ENCODE measurements around the gene RIPOR3.
"Not testable (repeated sequence)": the region's sequence is repeated elsewhere in the genome, so short reads cannot be mapped to it uniquely, and the experiment has no call there.

RIPOR3 gene

DNA sequence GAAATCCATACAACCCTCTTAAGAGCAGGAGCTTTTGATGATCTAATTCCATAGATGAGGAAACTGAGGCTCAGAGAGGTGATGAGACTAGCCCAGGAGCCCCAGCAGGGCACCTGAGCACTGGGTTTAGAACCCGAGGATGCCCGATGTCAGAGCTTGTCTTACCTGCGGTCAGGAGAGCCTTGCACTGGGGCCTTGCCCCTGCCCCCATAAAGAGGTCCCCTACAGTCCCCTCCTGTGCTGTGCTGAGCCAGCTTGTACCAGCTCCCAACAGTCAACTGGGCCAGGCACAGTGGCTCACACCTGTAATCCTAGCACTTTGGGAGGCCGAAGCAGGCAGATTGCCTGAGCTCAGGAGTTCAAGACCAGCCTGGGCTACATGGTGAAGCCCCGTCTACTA lies 58.6 kb downstream of the RIPOR3 start:
- DNase-seq (ENCODE audit: low read depth), result no peak

GRCh38 chr20:50632236-50632635 lies 59.1 kb downstream of the RIPOR3 start:
- no peak for DNase-seq (ENCODE audit: low read depth)

DNA sequence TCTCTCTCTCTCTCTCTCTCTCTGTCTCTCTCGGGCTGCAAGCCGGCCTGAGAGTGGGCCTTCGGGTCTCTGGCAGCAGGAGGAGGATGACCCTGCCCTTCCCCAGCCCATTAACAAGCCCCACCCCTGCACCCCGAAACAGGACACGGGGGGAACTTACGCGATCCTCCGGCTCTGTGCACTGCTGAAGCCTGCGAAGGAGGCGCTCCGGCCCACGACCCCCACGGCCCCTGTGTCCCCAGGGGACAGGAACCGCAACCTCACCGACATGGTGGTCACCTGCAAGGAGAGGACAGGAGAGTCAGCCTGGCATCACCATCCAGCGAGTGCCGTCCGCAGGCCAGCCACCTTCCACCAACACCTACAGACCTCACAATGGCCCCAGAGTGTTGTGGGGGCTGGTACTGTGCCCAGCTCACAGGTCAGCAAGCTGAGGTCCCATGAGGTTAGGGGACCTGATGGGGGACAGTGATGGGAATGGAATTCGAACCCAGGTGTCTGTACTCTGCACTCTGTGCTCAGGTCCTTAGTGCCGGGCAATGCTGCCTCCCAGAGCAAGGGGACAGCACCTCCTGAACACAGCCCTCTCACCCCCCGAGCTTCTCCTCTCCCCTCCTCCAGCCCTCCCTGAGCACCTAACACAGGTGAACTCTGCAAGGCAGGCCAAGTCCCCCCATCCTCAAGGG lies 60.6 kb downstream of the RIPOR3 start:
- no peak for DNase-seq (ENCODE audit: low read depth)

- DNase-seq (ENCODE audit: low read depth), result no peak
These were observed 61.7 kb downstream of the RIPOR3 start for GRCh38 chr20:50629670-50630045.

DNA sequence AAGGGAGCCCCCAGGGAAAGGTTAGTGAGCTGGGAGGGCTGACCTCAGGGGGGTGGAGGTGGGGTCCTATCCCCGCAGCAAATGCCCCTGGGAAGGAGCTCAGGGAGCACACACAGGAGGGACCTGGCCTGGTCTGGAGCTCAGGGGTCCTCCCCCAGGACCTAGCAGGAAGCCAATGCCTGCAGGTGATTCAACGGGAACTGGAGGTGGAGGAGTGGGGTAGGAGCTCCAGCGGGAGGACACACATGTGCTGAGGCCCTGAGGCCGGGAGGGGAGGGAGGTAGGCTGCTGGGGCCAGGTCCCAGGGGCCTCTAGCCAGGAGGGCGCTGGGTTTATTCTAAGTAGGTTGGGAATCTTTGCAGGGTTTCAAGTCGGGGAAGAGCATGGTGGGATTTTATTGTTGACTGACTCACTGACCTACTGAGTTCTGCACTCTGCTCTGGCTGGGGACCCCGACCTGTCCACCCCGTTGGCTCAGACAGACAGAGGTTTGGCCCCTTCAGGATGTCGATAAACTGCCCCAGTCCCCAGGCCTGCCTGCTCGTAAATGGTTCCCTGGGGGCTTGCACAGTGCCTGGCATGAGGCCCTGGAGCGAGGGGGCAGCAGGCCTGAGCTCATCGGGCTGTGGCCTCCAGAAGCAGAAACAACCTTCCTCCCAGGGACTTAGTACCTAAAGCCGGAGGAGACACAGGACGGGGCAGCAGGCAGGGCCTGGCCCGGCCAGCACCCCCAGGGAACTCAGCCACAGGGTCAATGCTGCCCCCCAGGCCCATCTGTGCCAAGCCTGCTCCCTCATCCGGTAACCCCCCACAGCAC lies 62.3 kb downstream of the RIPOR3 start:
- DNase-seq (ENCODE audit: low read depth), result no peak

DNA sequence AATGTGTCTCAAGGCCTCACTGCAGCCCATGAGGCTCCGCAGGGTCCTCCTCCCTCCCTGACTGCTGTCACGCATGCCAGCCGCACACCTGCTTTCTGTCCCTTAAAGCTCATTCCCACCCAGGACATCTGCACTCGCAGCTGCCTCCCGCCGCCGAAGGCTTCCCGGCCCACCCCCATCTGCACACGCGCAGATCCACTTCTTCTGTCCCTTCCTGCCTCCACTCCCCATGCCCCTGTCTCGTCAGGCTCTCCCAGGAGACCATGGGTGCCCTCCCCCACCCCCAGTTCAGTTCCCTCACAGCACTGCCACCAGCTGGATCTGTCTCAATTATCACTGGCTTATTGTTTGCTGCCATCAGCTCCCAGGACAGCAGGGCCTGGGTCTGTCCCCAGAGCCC lies 63.0 kb downstream of the RIPOR3 start:
- no peak for DNase-seq (ENCODE audit: low read depth)

DNA sequence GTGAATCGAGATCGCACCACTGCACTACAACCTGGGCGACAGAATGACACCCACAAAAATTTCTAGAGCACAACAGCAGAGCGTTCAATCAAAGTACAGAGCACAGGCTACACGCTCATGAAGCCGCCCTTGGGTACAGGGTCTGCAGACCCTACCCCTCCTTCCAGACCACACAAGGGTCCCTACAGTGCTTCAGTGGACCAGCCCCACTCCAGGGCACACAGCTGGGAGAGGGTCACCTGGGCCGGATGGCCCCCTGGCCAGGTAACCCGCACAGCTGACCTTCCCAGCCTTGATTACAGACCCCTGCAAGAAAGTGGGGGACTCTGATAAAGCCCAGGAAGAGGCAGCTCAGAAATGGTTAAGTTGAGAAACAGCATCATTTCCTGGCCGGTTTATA lies 63.6 kb downstream of the RIPOR3 start:
- DNase-seq (ENCODE audit: low read depth), result no peak

GRCh38 chr20:50625986-50626677 lies 65.2 kb downstream of the RIPOR3 start:
- DNase-seq (ENCODE audit: low read depth), result peak; percentile 5

GRCh38 chr20:50624351-50625016 lies 66.9 kb downstream of the RIPOR3 start:
- DNase-seq (ENCODE audit: low read depth), result no peak

DNA sequence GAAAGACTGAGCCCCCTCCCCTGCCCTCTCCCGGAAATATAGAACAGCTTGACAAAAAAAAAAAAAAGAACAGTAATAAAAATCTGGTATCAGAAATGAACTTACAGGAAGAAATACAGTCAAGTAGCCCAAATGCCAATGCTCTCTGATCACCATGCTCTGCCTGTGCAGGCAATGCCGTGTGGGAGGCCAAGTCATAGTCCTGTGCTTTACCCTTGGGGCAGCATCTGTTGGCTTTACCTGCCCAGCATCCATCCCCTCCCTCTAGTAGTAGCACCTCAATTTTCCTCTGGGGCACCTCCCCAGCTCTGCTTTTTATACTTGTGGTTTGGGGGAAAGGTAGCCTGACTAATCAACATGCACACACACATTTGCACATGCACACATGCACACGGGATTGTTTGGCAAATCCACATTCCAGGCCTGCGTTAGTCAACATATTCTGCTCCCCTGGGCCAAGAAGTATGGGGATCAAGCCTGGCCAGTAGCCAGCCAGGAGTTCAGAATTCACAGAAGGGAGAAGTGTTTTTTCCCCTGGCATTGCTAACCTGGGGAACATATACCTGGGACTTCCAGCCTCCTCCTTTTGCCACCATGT lies 70.2 kb downstream of the RIPOR3 start:
- no peak for DNase-seq (ENCODE audit: low read depth)

DNA sequence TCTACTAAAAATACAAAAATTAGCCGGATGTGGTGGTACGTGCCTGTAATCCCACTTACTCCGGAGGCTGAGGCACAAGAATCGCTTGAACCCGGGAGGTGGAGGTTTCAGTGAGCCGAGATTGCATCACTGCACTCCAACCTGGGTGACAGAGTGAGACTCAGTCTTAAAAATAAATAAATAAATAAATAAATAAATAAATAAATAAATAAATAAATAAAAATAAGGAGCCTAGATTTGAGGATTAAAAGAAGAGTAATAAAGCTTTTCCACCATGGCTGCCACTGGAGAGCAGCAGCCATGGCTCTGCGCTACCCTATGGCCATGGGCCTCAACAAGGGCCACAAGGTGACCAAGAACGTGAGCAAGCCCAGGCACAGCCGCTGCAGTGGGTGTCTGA lies 70.9 kb downstream of the RIPOR3 start:
- DNase-seq (ENCODE audit: low read depth), result not testable (repeated sequence)

GRCh38 chr20:50618537-50618936 lies 72.8 kb downstream of the RIPOR3 start:
- no peak for DNase-seq (ENCODE audit: low read depth)

- DNase-seq (ENCODE audit: low read depth), result no peak
These were observed 74.3 kb downstream of the RIPOR3 start for GRCh38 chr20:50617022-50617421.

GRCh38 chr20:50615407-50615806 lies 75.9 kb downstream of the RIPOR3 start:
- no peak for DNase-seq (ENCODE audit: low read depth)

GRCh38 chr20:50613438-50614169 lies 77.7 kb downstream of the RIPOR3 start:
- no peak for DNase-seq (ENCODE audit: low read depth)

- no peak for DNase-seq (ENCODE audit: low read depth)
These were observed 80.1 kb downstream of the RIPOR3 start for GRCh38 chr20:50611128-50611810.

GRCh38 chr20:50610212-50610718 lies 81.1 kb downstream of the RIPOR3 start:
- no peak for DNase-seq (ENCODE audit: low read depth)

- no peak for DNase-seq (ENCODE audit: low read depth)
These were observed 81.8 kb downstream of the RIPOR3 start for GRCh38 chr20:50609438-50609989.

GRCh38 chr20:50608750-50609104 lies 82.6 kb downstream of the RIPOR3 start:
- DNase-seq (ENCODE audit: low read depth), result no peak
